Fibroblast of pulmonary artery (primary cell): ENCODE measurements around the gene PPP2R3B.
"Not testable (repeated sequence)": the region's sequence is repeated elsewhere in the genome, so short reads cannot be mapped to it uniquely, and the experiment has no call there.

Experiments
- DNase-seq: peaks from one replicate; pipeline ENCODE4 v3.0.0-alpha.2; 2010; ENCODE audit warnings: low read depth
- H3K4me3 ChIP-seq: replicated peaks from 2 replicates; pipeline ENCODE4 v1.5.1; 2011; ENCODE audit warnings: low read depth, mild to moderate bottlenecking, control low read depth, low read length, moderate library complexity
- CTCF ChIP-seq: IDR thresholded peaks from 2 replicates; pipeline ENCODE4 v1.5.1; 2011; ENCODE audit warnings: mild to moderate bottlenecking, control low read depth, low read length, inconsistent platforms; ENCODE audit errors: missing control alignments

The PPP2R3B gene

GRCh38 chrX:330726-331150, 56.0 kb downstream of the PPP2R3B start:
- DNase-seq, result no peak
- H3K4me3 ChIP-seq, result no peak overlapping the region
- TF ChIP-seq CTCF, result no peak

- H3K4me3 ChIP-seq, DNase-seq: not testable (repeated sequence)
Measured at GRCh38 chrX:330141-330725, 56.5 kb downstream of the PPP2R3B start.

GRCh38 chrX:329291-329910, 57.3 kb downstream of the PPP2R3B start:
- no peak for DNase-seq
- H3K4me3 ChIP-seq, result no peak overlapping the region
- TF ChIP-seq CTCF, result no peak

GRCh38 chrX:327660-328126, 59.0 kb downstream of the PPP2R3B start:
- DNase-seq, result no peak
- H3K4me3 ChIP-seq, result no peak overlapping the region

GRCh38 chrX:324664-325063, 62.0 kb downstream of the PPP2R3B start:
- not testable (repeated sequence) for DNase-seq

More at GRCh38 chrX:327660-328126, 59.0 kb downstream of the PPP2R3B start:
- TF ChIP-seq CTCF, result no peak

GRCh38 chrX:323721-324628, 62.7 kb downstream of the PPP2R3B start:
- DNase-seq, result peak; percentile 70
- TF ChIP-seq CTCF, result no peak

More at GRCh38 chrX:324664-325063, 62.0 kb downstream of the PPP2R3B start:
- H3K4me3 ChIP-seq, result not testable (repeated sequence)

GRCh38 chrX:320126-320783, 66.5 kb downstream of the PPP2R3B start:
- H3K4me3 ChIP-seq, result peak overlapping the region; percentile 92
- TF ChIP-seq CTCF, result no peak
- no peak for DNase-seq

More at GRCh38 chrX:323721-324628, 62.7 kb downstream of the PPP2R3B start:
- no peak overlapping the region for H3K4me3 ChIP-seq
